GM21723 (cell line): ENCODE data around the gene SHISA3.

Source experiments
- ATAC-seq: cut with Tn5 transposase; IDR thresholded peaks from one replicate; pipeline ENCODE4 v1.9.1; 2021; ENCODE audit warnings: mild to moderate bottlenecking, moderate library complexity; ENCODE audit not compliant: unreplicated experiment

The SHISA3 gene

DNA sequence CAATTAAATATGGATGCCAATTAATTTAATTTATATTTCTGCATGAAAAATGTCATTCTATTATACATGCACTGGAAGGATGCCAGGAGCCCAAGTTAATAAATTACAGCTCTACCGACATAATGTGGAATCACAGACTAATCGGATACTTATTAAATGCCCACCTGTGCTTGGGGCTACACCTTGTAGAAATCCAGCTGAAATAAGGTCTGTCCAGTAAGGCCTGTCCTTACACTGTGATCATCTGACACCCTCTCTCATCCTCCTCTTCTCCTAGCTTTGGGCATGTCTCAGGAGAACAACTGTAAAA lies 6.0 kb upstream of the SHISA3 start:
- no peak for ATAC-seq

DNA sequence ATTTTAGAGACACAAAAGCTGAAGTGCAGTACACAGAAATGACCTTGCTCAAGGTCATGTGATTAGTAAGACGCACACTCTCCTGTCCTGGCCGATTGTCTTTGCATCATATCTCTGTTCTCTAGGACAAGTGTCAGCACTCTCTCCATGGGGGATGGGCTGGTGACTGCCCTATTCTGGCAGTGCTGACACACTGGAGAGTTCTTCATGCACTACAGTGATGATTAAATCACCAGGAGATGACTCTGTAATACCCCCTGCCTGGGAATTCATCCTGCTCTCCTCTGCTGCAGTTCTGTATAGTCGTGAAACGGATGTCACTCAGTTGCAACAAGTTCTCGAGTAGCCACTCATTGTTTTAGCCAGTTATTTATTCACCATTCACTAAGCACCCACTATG lies 5.3 kb upstream of the SHISA3 start:
- ATAC-seq: no peak

DNA sequence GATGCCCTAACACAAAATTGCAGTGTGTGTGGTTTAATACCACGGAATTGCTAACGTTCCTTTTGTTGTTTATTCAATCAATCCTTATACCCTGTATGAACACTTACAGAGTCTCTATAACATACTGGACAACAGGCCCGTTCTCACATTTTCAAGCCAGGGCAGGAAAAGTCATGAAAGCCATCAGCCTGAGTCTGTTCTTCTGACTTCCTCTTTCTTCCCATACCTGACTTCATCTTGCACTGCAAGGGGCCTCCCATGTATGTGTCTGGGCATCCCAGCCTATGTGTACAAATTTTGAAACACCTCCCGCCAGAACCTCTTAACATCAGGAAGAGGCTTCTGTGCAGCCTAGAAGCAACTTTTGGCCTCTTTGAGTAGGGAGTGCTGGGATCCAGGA lies 4.9 kb upstream of the SHISA3 start:
- ATAC-seq: no peak

- no peak for ATAC-seq
These were observed 1.7 kb upstream of the SHISA3 start for GRCh38 chr4:42395595-42395994.

GRCh38 chr4:42396361-42396751 lies 932 bp upstream of the SHISA3 start:
- no peak for ATAC-seq

GRCh38 chr4:42397635-42398170 lies 415 bp downstream of the SHISA3 start:
- ATAC-seq: peak; percentile 47

DNA sequence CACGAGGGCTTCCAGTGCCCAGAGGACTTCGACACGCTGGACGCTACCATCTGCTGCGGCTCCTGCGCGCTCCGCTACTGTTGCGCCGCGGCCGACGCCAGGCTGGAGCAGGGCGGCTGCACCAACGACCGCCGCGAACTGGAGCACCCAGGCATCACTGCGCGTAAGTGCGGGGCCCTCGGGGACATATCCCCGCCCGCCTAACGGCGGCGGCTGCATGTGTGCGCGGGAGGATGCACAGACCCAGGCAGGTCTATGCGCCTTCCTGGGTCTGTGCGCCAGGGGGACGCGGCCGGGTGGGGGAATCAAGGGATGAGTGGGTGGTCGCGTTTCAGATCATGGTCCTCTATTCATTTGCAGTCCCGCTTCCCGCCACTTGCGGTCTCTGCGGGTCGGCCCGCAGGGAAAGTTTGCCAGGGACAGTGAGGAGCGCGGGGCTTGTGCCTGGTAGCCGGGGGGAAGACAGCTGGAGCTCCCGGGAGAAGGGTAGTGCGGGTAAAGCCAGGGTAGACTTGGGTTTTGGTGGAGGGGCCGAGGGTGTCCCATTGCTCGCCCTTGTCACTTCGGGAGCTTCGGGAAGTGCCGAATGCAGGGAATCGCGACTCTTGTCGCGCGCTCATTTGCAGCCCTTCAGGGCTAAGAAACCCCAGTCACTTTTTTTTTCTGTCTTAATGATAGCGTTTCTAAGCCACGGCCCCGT lies 1.0 kb downstream of the SHISA3 start:
- peak; percentile 40 for ATAC-seq

GRCh38 chr4:42398871-42399331 lies 1.6 kb downstream of the SHISA3 start:
- ATAC-seq: no peak

- ATAC-seq: no peak
These were observed 2.1 kb downstream of the SHISA3 start for GRCh38 chr4:42399393-42399792.

DNA sequence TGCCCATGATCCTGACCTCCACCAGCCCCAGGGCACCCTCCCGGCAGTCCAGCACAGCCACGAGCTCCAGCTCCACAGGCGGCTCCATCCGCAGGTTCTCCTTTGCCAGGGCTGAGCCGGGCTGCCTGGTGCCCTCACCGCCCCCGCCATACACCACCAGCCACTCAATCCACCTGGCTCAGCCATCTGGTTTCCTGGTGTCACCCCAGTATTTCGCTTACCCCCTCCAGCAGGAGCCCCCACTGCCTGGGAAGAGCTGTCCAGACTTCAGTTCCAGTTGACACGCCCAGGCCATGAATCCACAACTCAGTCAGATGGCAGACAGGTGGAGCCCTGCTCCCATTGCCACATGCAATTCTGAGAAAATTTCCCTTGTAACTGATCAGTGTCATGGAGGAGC lies 3.9 kb downstream of the SHISA3 start:
- ATAC-seq: no peak

DNA sequence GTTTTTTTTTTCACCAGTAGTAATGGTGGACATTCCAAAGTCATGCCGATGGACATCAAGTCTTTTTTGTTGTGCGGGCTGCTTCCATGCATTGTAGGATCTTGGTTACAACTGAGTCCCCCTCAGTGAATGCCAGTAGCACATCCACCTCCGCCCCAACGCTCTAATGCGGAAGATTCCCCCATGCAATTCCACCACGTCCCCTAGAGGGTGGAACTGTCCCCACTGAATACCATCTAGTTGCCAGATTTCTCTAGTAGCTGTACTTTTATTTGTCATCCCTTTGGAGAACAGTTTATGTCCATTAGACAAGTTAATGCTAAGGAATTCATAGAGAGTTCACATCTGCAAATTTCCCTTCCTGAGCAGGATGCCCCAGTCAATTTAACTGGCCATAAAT lies 6.7 kb downstream of the SHISA3 start:
- ATAC-seq: no peak

DNA sequence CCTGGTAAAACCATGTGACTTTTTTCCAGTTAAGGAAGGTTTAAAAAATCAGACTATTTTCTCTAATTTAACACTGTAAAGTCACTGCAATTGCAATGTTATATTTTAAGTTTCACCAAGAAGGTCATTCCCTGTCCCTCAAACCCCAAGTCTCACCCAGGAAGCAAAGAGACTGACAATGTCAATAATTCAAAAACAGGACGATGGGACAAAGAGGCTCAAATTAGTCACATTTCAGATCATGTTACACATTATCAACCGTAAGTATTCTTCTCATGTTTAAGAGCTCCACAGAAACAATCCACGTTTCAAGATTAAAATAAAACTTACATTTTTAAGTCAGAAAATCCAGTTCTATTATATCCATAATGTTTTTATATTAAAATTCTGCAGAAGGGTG lies 13.2 kb downstream of the SHISA3 start:
- no peak for ATAC-seq

DNA sequence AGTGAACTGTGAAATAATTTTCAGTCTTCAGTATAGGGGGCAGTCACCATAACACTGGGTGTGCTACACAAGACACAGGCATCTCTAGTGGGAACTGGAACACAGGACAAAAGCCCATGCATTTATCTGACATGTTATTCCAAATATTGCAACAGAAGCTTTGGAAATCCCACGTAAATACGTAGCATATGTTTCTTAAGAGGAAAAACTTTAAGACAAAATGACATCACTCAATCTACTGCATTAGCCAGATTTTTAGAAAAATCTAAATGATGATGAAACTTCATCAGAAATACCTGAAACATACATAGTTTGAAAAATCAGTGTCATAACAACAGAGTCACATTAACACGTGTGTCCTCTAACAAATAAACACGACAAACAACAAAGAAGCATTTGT lies 14.5 kb downstream of the SHISA3 start:
- no peak for ATAC-seq

GRCh38 chr4:42412251-42412650 lies 15.0 kb downstream of the SHISA3 start:
- no peak for ATAC-seq

DNA sequence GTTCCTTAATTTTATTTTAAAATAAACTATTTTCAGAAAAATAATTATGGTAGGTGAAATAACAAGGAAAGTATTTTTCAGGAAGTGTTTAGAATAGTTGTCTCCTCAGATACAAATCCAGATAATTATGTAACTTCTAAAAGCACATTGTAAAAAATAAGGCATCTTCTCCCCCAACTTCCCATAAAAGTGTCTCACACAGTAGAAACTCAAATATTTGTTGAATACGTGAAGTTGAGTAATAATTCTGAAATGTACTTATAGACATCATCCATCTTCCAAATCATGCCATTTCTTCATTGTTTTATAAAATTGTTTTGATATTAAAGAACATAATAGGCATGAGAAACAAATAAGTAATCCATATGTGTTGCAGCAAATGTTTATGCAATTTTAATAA lies 18.0 kb downstream of the SHISA3 start:
- no peak for ATAC-seq

DNA sequence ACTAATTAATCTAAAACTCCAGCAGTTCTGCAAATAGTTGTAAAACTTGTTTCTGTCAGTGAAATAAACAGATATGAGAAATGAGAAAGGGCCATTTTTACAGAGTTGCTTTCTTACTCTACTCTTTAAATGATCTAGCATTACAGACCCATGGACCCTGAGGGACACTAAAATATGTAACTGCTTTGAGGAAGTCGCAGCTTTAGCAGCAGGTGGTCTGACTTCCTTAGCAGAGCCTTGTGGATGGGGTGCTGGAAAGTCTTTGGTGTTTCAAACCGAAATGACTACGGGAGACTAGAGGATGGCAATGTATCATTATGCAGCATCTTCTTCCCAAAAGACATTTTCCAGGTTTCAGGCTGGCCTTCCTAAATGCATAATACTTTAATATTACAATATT lies 18.7 kb downstream of the SHISA3 start:
- no peak for ATAC-seq

- no peak for ATAC-seq
These were observed 20.3 kb downstream of the SHISA3 start for GRCh38 chr4:42417550-42417949.

- ATAC-seq: no peak
These were observed 22.9 kb downstream of the SHISA3 start for GRCh38 chr4:42420140-42420539.

GRCh38 chr4:42425146-42426065 lies 28.1 kb downstream of the SHISA3 start:
- no peak for ATAC-seq

DNA sequence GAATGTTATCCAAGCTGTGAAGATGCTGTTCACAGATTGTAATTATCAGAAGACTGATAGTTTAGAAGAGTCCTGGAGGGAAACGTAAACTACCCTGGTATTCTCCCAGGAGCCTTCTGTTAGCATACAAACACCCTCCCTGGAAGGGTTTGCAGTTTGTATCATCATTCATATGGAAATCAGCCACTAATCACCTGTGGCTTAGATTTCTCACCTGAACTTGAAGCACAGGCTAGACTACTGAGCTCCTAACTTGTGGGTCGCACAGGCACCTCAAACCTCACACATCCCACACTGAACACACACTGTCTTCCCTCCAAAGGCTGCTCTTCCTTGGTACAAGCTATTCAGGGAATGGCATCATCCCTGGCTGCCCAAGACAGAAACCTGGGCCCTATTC lies 30.7 kb downstream of the SHISA3 start:
- no peak for ATAC-seq

DNA sequence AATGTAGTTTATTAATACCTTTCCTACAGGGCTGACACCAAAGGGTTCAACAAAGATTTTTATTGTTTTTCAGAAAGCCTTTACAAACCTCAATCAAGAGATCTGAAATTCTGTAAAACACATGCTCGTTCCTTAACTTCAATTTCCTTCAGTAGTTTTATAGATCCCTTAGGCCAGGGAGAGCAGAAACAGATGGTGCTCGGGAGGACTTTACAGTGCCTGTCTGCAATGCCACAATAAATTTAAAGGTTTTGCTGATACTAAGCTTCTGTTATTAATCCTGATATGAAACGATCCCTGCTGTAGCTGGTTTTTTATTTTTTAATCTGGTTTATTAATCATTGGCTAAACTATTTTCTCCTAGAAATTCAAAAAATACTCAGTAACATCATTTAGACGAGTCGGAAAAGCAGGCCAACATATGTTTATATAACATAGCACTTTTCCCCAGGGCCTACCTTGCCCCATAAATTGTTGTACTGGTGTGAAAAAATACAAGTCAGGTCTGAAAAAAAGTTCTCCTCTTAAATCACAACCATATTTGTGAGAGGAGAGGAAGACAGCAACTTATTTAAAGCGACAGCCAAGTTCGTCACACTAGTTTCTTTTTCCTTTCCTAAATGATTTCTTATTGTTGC lies 39.8 kb downstream of the SHISA3 start:
- no peak for ATAC-seq

DNA sequence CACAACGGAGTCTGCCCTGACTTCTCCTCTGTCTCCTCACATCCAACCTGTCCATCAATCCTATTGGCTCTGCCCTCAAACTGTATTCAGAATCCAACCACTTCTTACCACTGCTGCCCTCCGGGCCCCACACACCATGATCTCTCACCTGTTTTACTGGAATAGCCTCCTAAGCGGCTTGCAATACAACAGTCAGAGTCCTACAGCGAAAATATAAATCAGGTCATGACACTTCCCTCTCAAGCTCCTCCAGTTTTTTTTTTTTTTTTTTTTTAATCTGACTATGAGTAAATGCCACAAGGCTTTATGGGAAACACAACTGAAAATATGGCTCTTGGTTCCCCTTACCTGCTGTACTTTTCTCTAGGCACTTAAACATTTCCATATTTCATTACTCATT lies 42.8 kb downstream of the SHISA3 start:
- no peak for ATAC-seq
